Retinal pigment epithelial cell (primary cell): ENCODE data around the gene SMARCB1.

ENCODE experiments used
- DNase-seq: peaks from one replicate; pipeline ENCODE4 v3.0.0-alpha.2; 2010; ENCODE audit warnings: low read depth
- H3K4me3 ChIP-seq: 2 replicates; pipeline ENCODE4 v1.5.1; 2011; ENCODE audit warnings: mild to moderate bottlenecking, low read length, control low read depth, moderate library complexity
- CTCF ChIP-seq: conservative IDR thresholded peaks from 2 replicates; pipeline ENCODE4 v1.5.1; 2011; ENCODE audit warnings: low read depth, low read length, control low read depth, inconsistent platforms

Gene SMARCB1

GRCh38 chr22:23780146-23780748 lies 6.5 kb upstream of the SMARCB1 start:
- no peak overlapping the region for H3K4me3 ChIP-seq
- DNase-seq, result no peak
- no peak for TF ChIP-seq CTCF

GRCh38 chr22:23781065-23781464 lies 5.7 kb upstream of the SMARCB1 start:
- no peak overlapping the region for H3K4me3 ChIP-seq
- no peak for DNase-seq
- TF ChIP-seq CTCF, result no peak

- no peak overlapping the region for H3K4me3 ChIP-seq
- DNase-seq, result no peak
- no peak for TF ChIP-seq CTCF
Observed at GRCh38 chr22:23781511-23782183, 5.1 kb upstream of the SMARCB1 start.

GRCh38 chr22:23782252-23782651 lies 4.5 kb upstream of the SMARCB1 start:
- TF ChIP-seq CTCF, result no peak
- H3K4me3 ChIP-seq, result no peak overlapping the region
- no peak for DNase-seq

GRCh38 chr22:23782703-23783102 lies 4.1 kb upstream of the SMARCB1 start:
- no peak for DNase-seq
- no peak overlapping the region for H3K4me3 ChIP-seq
- TF ChIP-seq CTCF, result no peak

- no peak overlapping the region for H3K4me3 ChIP-seq
- no peak for TF ChIP-seq CTCF
- no peak for DNase-seq
Observed at GRCh38 chr22:23783265-23784150, 3.3 kb upstream of the SMARCB1 start.
